ENCODE data around the gene SPDYA. TPM values are rescaled to one million over a fixed set of nuclear protein-coding genes. Genes with fewer than 3 reads are reported as not detected.
A peak's percentile ranks its signal among the peaks of the same experiment; 100 is the strongest.

The SPDYA gene
- total and polyA plus RNA-seq, 2 of the 13 experiments (the other 11 are each of a cell fraction or from before 2014, with no cell fraction given) = 0.32 to 0.75 TPM

GRCh38 chr2:28894470-28895188 lies 84.0 kb downstream of the SPDYA start, which contains the start of gene WDR43 (continued):
- TF ChIP-seq ZBTB26 (CRISPR knock-in tag; IDR thresholded peaks at IDR 0.05; ENCODE audit: borderline replicate concordance) (peak; percentile 82), RFXAP (CRISPR knock-in tag; IDR thresholded peaks at IDR 0.05; ENCODE audit: borderline replicate concordance) (0 out of 2 replicates have a peak, but pooled peaks have one; percentile 51), KDM5B (CRISPR knock-in tag; IDR thresholded peaks at IDR 0.05; ENCODE audit: borderline replicate concordance) (peak; percentile 80; the same call in 1 of the 2 replicates), MTA1 (CRISPR knock-in tag; IDR thresholded peaks at IDR 0.05; ENCODE audit: borderline replicate concordance) (no peak; the same call in 1 of the 2 replicates), MXD4 (CRISPR knock-in tag; IDR thresholded peaks at IDR 0.05) (peak; percentile 99), CSRNP2 (CRISPR knock-in tag; conservative IDR thresholded peaks at IDR 0.05; ENCODE audit: low read depth) (no peak), CCAR2 (optimal IDR thresholded peaks at IDR 0.05; ENCODE audit: low read depth, low read length) (peak; percentile 41), SAP130 (CRISPR knock-in tag; IDR thresholded peaks at IDR 0.05; ENCODE audit: low read depth) (peak; percentile 99), ZMYM3 (CRISPR knock-in tag; IDR thresholded peaks at IDR 0.05) (peak; percentile 39; the same call in 1 of the 2 replicates), HOXA7 (CRISPR knock-in tag; IDR thresholded peaks at IDR 0.05) (no peak), HNF4A (CRISPR knock-in tag; IDR thresholded peaks at IDR 0.05) (0 out of 2 replicates have a peak, but pooled peaks have one; percentile 10), SIX1 (CRISPR knock-in tag; IDR thresholded peaks at IDR 0.05; ENCODE audit: borderline replicate concordance) (0 out of 2 replicates have a peak, but pooled peaks have one; percentile 2), SALL1 (CRISPR knock-in tag; IDR thresholded peaks at IDR 0.05) (peak; percentile 94), POGZ (CRISPR knock-in tag; IDR thresholded peaks at IDR 0.05) (peak; percentile 93), TERF1 (CRISPR knock-in tag; IDR thresholded peaks at IDR 0.05) (0 out of 2 replicates have a peak, but pooled peaks have one; percentile 21), ARHGAP35 (CRISPR knock-in tag; IDR thresholded peaks at IDR 0.05; ENCODE audit: borderline replicate concordance) (peak; percentile 91), ZBED4 (CRISPR knock-in tag; IDR thresholded peaks at IDR 0.05; ENCODE audit: borderline replicate concordance) (no peak), KAT7 (CRISPR knock-in tag; IDR thresholded peaks at IDR 0.05; ENCODE audit: borderline replicate concordance) (peak; percentile 98; the same call in 1 of the 2 replicates), XBP1 (CRISPR knock-in tag; IDR thresholded peaks at IDR 0.05) (no peak), NR1H2 (CRISPR knock-in tag; IDR thresholded peaks at IDR 0.05; ENCODE audit: borderline replicate concordance, low read depth) (peak; percentile 85), ZNF350 (CRISPR knock-in tag; IDR thresholded peaks at IDR 0.05; ENCODE audit: borderline replicate concordance, low read depth) (peak; percentile 77), ZNF33B (CRISPR knock-in tag; IDR thresholded peaks at IDR 0.05) (no peak)

Measured in HepG2 (cell line).